Activated T-helper 1 cell treated with Interleukin-2 at 50 U/mL for 16 hours (primary cell): ENCODE data around the gene SLC27A3.
"Not testable (repeated sequence)": the region's sequence is repeated elsewhere in the genome, so short reads cannot be mapped to it uniquely, and the experiment has no call there.

Source experiments
- DNase-seq: peaks from one replicate; pipeline ENCODE4 v3.0.0-alpha.2; 2020; ENCODE audit warnings: low read depth

Gene SLC27A3

DNA sequence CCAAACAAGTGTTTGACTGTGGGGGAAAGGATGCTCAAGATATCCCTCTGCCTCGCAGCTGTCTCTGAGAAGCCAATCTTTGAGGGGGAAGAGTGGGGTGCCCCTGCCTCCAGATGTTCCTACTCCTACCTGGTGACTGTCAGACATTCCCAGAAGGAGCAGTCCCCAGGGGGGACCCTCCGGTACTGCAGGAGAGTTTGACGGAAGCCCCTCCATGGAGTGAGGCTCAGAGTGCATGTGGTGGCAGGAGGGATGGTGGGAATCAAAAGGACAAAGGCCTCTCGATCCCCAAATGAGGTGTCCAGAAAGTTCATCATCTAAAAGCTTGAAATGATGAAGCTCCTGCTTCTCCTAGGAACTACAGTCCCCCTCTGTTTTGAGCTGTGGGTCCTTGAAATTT lies 5.3 kb downstream of the SLC27A3 start:
- no peak for DNase-seq

DNA sequence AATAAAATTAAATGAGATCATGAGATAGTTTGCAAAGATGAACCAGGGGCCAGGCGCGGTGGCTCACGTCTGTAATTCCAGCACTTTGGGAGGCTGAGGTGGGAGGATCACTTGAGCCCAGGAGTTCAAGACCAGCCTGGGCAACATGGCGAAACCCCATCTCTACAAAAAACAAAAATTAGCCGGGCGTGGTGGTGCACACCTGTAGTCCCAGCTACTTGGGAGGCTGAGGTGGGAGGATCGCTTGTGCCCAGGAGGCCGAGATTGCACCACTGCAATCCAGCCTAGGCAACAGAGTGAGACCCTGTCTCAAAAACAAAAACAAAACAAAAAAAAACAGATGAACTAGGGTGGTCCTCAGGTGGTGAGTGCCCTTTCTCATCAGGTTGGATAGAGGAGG lies 7.4 kb downstream of the SLC27A3 start:
- DNase-seq: not testable (repeated sequence)

DNA sequence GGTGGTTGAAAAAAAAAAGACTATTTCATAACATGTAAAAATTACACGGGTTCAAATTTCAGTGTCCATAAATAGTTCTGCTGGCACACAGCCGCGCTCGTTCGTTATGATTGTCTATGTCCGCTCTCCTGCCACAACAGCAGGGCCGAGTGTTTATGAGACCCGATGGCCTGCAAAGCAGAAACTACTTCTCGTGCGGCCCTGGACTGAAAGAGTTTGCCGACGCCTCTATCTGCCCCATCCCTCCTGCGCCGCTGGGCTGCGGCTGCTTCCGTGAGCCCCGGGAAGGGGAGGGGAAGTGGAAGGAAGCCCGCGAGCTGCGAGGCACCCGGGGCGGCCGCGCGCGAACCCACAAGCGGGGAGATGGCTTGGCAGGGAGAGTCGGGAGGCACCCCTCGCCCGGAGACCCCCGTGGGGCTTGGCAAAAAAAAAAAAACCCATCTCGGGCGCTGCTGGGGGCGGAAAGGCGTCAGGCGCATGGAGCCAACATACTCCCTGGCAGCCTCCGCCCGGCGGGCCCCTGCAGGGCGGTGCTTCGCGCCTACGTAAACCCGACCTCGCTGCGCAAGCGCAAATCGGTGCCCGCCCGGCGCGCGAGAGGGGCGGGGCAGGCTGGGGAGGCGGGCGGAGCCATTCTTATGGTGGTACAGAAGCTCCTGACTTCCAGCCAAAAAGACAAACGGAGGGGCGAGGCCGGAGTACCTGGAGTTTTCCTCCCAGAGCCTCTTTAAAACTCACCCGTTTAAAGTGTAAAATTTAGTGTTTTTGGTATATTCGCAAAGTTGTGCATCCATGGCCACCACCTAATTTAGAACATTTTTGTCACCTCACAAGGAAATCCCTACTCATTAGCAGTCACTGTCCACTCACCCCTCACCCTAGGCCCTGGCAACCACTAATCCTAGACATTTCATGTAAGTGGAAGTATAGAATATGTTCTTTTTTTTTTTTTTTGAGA lies 8.3 kb downstream of the SLC27A3 start:
- peak; percentile 87 for DNase-seq

DNA sequence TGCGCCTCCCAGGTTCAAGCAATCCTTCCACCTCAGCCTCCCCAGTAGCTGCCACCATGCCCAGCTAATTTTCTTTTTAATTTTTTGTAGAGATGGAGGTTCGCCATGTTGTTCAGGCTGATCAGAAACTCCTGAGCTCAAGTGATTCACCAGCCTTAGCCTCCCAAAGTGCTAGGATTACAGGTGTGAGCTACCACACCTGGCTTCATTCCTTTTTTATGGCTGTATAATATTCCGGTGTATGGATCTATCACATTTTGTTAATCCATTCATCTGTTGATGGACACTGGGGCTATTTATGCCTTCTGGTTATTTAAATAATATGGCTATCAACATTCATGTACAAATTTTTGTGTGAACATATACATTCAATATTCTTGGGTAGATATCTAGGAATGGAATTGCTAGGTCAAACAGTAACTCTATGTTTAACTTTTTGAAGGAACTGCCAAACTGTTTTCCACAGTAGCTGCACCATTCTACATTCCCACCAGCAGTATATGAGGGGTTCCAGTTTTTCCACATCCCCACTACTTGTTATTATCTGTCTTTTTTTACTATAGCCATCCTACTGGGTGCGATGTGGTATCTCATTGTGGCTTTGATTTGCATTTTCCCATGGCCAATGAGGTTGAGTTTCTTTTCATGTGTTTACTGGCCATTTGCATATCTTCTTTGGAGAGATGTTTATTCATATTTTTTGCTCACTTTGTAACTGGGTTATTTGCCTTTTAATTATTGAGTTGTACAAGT lies 11.0 kb downstream of the SLC27A3 start:
- DNase-seq: no peak

DNA sequence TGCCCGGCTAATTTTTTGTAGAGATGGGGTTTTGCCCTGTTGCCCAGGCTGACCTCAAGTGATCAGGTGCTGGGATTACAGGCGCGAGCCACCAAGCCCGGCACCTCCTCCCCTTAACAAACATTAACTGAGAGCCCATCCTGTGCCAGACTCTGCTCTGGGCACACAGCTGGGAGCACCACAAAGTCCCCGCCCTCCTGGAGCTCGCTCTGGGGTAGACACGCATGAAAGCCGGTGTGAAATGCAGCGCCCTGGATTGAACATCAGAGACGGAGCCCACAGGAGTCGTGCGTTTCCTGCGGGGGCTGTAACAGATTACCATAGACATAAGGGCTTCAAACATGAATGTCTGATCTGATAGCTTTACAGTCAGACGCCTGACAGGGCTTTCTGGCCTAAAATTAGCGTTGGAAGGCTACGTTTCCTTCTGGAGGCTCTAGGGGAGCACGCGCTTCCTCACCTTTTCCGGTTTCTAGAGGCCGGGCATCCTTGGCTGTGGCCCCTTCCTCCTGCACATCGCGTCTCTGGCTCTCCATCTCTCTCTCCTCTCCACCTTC lies 14.3 kb downstream of the SLC27A3 start:
- no peak for DNase-seq

DNA sequence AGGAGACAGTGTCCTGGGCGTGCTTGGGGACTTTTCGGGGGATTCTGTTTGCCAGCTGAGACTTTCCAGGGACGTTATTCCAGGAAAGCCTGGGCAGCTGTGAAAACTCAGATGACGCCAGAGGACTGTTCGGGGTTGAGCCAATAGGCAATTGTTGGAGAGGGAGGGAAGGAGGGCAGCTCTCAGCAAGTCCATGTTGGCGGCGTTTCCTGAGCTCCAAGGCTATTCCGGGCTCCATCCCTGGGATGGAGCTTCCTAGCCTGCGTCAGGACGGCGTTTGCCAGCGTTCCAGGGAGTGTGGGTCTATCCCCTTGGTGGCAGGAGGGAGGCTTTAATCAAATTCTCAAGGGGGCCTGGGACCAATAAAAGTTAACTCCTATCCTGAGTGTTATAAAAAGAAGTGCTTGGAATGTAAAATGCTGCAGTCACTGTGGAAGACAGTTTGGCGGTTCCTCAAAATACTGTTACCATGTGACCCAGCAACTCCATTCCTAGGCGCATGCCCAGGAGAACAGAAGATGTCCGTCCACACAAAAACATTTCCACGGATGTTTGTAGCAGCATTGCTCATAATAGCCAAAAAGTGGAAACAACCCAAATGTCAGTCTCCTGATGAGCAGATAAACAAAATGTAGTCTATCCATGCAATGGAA lies 15.2 kb downstream of the SLC27A3 start:
- no peak for DNase-seq

DNA sequence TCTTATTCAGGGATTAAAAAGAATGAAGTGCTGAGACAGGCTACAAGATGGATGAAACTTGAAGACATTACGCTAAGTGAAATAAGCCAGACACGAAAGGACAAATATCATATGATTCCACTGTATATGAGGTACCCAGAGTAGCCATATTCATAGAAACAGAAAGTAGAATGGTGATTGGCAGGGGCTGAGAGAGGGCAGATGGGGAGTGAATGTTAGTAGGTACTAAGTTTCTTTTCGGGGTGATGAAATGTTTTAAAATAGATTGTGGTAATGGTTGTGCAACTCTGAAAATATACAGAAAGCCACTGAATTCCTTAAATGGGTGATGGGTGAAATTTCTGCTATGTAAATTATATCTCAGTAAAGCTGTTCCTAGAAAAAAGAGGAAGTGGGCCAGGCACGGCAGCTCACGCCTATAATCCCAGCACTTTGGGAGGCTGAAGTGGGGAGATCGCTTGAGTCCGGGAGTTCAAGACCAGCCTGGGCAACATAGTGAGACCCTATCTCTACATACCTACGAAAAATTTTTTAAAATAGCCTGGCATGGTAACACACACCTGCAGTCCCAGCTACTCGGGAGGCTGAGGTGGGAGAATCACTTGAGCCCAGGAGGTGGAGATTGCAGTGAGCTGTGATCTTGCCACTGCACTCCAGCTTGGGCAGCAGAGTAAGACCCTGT lies 15.9 kb downstream of the SLC27A3 start:
- DNase-seq: no peak

DNA sequence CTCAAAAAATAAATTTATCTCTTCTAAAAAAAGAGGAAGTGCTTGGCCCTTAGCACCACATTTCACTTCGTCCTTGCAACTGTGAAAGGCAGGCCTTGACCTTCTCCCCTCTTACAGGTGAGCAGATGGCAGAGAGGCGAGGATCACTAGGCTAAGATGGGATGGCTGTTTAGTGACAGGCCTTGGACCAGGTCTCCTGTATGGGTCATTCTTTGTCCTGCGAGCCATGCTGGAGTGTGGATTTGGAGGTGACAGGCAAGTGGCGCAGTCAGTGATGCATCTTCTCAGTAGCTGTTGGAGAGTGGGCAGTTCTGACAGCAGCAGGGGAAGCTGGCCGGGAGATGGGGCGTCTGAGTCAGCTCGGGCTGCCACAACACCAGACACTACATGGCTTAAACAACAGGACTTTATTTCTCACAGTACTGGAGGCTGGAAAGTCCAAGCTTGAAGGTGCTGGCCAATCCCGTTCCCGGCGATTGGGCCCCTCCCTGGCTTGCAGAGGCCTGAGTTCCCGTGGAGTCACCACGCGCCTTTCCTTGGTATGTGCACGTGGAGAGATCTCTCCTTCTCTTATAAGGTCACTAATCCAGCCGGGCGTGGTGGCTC lies 16.5 kb downstream of the SLC27A3 start:
- no peak for DNase-seq

DNA sequence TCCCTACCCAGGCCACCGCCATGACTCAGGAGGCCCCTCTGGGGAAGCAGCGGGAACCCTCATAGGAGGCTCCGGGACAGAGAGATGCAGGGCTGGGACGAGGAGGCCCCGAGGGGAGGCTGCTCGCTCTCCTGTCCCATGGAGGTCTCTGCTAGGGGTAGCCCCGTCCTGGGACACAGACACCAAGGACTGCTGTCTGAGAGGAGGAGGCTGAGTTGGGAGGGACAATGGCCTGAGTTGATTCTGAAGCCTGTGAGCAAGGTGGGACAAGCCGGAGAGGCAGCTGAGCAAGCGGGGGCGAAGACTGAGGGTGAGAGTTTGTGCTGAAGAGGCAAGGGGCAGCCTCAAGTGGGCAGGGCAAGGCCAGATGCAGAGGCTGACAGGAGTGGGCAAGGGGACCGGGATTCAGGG lies 17.4 kb downstream of the SLC27A3 start:
- DNase-seq: no peak

DNA sequence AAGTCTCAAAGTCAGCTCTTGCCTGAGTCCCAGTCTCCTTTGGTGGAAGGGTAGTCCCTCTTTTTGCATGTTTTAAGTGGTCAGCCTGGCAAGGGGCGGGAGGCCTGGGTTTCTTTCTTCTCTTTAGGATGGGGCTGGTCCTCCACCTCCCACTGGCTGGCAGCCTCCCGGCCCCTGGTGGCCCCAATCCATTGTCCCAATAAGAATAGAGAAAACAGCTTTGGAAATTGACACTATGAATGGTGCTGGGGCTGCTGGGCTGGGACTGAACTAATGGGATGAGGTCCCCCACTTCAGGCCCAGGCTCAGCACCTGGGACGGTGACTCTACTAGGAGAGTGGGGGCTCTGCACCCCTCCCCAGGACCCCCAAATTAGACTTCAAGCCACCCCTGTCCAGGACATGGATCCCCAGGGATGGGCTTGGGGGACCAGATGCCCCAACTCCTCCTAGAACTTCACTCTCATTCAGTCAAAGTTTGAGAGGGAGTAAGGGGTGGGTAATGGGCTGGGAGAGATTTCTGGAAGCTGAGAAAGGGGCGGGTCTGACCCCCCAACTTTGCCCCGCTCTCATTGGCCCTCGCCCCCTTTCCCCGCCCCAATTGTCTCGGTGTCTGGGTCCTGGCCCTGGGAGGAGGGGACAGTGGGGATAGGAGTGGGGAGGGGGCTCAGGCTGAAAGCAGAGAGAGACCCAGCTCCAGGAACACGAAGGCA lies 18.2 kb downstream of the SLC27A3 start:
- DNase-seq: no peak

DNA sequence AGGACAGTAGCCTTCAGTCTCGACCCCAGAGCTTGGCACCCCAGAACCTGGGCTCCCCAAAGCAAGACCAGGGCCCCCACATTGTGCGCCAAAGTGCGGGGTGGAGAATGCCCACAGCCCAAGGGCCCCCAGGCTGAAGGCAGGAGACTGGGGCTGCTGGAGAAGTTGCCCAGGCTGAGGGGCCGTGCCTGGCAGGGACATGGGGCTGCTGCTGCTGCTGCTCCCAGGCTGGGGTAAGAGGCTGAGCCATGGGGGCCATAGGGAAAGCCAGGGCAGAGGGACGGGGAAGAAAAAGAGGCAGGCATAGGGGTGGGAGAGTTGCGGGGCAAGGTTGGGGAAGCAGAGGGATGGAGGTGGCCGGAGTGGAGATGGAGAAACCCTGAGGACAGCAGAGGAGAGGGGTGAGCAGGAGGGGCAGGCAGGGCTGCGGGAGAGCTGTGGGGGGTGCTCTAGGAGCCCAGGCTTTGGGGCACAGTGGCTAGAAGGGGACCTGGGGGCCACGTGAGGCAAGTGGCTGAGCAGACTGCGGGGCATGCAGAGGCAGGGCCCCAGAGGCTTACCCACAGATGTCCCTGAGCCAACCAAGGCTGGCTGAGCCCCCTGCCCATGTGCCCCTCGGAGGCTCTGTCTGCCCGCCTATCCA lies 18.9 kb downstream of the SLC27A3 start:
- no peak for DNase-seq

DNA sequence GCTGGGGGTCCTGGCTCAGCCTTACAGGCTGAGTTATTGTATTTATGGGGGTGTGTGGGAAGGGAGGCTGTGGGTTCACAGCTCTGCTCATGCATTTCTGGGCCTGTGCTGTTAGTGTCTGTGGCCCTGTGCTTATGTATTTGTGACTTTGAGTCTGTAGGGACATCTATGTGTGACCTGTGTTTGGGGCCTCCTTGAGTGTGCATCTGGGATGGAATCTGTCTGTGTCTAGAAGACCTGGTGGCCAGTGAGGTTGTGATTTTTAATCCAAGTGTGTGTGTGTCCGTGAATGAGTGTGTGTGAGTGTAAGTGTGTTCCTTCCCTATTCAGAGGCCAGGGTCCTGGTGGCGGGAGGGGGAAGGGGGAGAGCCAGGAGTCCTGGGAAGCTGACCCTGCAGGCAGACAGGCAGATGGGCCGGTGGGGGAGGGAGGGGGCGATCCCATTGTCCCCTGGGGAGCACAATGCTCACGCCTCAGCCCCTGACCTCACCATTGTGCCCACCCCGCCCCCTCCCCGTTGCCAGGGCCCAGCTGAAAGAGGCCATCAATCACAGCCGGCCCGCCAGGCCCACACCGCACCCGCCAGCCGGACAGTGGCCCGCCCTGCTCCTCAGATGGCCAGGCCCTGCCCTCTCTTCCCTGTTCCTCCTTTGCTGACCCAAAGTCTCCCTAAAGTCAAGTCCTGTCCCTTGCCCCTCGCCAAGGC lies 19.6 kb downstream of the SLC27A3 start:
- DNase-seq: no peak

DNA sequence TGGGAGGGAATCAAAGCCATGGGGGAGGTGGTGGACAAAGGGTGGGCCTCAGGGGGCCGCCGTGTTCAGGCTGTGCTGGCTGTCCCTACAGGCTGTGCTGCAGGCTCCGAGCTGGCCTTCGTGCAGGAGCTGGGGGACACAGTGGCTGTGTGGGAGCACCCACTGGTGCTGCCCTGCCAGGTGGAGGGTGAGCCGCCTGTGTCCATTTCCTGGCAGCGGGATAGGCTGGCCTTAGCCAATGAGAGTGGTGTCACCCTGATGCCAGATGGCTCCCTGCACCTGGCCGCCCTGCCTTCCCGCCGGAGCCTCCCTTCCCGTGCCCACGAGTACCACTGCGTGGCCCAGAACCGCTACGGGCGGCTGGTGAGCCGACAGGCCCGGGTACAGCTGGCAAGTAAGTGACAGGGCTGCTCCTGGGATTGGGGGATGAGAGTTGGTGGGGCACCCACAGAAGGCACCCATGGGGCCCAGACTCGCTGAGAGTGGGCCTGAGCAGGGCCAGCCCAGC lies 20.2 kb downstream of the SLC27A3 start:
- DNase-seq: no peak

DNA sequence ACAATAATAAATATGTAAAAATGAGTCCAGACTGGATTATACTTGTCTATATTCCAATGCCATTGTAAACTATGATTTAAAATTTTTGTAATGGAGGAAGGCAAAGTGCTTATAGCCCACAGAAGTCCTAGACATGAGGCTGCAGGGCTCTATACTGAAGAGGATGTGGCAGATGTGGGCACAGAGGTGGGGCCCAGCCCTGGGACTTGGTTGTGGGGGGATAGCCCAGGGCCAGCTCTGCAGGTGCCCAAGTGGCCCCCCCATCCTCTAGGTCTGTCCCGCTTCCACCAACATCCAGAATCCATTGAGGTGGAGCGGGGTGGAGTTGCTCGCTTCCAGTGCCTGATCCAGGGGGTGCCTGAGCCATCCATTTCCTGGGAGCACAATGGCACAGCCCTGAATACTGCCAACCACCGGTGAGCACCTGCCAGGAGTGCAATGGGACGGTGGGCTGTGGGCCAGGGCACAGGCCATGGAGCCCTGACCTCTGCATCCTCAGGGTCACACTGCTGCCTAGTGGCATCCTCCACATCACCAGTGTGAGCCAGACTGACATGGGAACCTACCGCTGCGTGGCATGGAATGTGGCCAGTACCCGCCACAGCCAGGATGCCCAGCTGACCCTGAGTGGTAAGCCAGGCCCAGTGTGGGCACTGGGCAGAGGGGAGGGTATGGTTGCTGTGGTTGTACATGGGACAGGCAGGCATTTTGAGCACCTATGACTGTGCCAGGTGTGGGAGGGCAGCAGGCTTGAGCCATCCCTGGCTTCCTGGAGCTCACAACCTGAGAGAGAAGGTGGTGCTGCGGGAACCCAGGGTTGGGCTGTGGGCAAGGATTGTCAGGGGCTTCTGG lies 21.0 kb downstream of the SLC27A3 start:
- DNase-seq: no peak

DNA sequence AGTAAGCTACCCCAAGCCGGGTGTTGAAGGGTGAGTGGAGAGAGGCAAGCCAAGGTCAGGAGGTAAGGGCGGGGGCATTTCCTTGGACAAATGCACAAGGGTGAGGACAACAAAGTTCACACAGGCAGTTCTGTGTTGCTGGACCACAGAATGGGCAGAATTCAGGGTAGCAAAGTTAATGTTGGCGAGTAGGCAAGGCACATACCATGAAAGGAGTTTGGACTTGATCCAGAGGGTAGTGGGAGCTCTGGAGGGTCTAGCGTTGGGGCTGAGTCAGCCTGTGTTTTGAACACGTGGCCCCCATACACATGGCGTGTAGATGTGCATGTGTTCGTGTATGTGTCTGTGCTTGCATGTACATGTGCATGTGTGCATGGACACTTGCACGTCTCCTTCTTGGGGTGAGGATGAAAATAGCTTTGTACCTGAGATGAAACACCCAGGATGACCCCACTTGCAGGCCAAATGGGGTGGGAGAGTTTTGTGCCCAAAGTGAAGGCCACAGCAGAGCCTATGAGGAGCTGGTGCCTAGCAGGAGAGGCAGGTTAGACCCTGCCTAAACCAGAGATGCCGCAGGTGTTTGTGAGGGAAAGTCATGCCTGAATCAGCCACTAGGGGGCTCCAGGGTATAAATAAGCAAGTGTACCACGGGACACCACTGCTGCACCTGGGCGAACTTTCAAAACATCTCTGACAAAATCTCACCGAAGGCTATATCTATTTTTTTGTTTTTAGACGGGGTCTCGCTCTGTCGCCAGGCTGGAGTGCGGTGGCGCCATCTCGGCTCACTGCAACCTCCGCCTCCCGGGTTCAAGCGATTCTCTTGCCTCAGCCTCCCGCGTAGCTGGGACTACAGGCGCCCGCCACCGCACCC lies 21.8 kb downstream of the SLC27A3 start:
- DNase-seq: peak; percentile 66

DNA sequence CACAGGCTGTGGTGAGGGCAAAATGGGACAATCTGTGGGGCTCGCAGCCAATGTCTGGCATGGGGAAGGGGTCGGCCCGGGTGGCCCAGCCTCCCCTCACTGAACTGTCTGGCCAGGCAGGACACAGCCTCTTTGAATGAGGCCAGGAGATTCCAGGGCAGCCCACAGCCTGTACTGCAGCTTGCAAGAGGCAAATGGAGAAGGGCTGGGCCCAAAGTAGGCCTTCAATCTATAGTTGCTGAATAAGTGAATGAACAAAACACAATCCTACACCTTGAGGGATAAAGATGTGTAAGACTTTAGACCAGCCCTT lies 23.2 kb downstream of the SLC27A3 start:
- DNase-seq: no peak

DNA sequence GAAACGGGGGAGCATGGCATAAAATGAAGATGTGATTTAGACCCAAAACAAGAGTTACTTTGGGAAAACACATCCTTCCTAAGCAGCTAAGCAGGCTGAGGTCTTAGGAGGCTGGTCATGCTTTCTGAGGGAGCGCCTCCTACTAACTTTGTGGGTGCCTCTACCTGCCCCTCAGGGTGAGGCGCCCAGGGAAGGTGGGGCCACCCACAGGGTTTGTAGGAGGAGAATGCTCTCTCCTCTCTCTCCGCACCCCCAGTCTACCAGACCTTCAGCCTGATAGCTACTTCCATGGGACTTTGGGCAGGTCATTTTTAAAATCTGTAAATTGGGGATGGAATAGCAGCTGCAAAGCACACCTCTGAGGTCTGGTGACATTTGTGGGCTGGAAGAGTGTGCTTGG lies 23.8 kb downstream of the SLC27A3 start:
- DNase-seq: no peak
